ENCODE data around the gene PEAK1. TPM values are rescaled to one million over a fixed set of nuclear protein-coding genes. Genes with fewer than 3 reads are reported as not detected.

The PEAK1 gene
- total and polyA plus RNA-seq, 2 experiments from 2014 or later: 7.8 to 34.1 TPM

DNA sequence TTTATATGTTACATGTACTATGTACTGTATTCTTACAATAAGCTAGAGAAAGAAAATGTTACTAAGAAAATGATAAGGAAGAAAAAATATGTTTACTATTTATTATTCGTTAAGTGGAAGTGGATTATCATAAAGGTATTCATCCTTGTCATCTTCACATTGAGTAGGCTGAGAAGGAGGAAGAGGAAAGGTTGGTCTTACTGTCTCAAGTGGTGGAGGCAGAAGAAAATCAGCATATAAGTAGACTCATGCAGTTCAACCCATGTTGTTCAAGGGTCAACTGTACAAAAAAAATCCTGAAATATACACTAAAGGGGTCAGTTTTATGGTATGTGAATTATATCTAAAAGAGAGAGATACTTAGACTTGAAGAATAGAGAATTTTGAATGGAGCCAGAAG lies 6.5 kb upstream of the PEAK1 start:
- H3K9me2 ChIP-seq (ENCODE audit: insufficient read depth): no peaks in the 10 kb centered on the region
- Mint-ChIP-seq H3K4me1 (peaks cover 32% of the 10 kb centered on the region), H3K36me3 (ENCODE audit: low read depth) (no peaks in the 10 kb centered on the region), H3K27me3 (ENCODE audit: insufficient read depth, low read depth, poor library complexity) (no peaks in the 10 kb centered on the region), H3K27ac (no peak overlapping the region), H3K4me3 (no peak overlapping the region), H3K9me3 (no peaks in the 10 kb centered on the region)
- DNase-seq (ENCODE audit: low spot score) (no peak), ATAC-seq (no peak)
- H3K4me2 ChIP-seq: no peak overlapping the region
- no peak for TF ChIP-seq STAT1 (IDR thresholded peaks at IDR 0.05; ENCODE audit: unreplicated experiment)
- no peak for TF ChIP-seq CREB1 (CRISPR knock-in tag; IDR thresholded peaks at IDR 0.05; ENCODE audit: low read depth)
- no peak for TF ChIP-seq JUNB (IDR thresholded peaks at IDR 0.05; ENCODE audit: unreplicated experiment)
- TF ChIP-seq POLR2AphosphoS5 (IDR thresholded peaks at IDR 0.05; ENCODE audit: low read depth): no peak
- TF ChIP-seq, protein P1, sequence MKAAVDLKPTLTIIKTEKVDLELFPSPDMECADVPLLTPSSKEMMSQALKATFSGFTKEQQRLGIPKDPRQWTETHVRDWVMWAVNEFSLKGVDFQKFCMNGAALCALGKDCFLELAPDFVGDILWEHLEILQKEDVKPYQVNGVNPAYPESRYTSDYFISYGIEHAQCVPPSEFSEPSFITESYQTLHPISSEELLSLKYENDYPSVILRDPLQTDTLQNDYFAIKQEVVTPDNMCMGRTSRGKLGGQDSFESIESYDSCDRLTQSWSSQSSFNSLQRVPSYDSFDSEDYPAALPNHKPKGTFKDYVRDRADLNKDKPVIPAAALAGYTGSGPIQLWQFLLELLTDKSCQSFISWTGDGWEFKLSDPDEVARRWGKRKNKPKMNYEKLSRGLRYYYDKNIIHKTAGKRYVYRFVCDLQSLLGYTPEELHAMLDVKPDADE (IDR thresholded peaks at IDR 0.05): no peak
- TF ChIP-seq ZNF114 (CRISPR knock-in tag; IDR thresholded peaks at IDR 0.05): no peak
- TF ChIP-seq, protein P2, sequence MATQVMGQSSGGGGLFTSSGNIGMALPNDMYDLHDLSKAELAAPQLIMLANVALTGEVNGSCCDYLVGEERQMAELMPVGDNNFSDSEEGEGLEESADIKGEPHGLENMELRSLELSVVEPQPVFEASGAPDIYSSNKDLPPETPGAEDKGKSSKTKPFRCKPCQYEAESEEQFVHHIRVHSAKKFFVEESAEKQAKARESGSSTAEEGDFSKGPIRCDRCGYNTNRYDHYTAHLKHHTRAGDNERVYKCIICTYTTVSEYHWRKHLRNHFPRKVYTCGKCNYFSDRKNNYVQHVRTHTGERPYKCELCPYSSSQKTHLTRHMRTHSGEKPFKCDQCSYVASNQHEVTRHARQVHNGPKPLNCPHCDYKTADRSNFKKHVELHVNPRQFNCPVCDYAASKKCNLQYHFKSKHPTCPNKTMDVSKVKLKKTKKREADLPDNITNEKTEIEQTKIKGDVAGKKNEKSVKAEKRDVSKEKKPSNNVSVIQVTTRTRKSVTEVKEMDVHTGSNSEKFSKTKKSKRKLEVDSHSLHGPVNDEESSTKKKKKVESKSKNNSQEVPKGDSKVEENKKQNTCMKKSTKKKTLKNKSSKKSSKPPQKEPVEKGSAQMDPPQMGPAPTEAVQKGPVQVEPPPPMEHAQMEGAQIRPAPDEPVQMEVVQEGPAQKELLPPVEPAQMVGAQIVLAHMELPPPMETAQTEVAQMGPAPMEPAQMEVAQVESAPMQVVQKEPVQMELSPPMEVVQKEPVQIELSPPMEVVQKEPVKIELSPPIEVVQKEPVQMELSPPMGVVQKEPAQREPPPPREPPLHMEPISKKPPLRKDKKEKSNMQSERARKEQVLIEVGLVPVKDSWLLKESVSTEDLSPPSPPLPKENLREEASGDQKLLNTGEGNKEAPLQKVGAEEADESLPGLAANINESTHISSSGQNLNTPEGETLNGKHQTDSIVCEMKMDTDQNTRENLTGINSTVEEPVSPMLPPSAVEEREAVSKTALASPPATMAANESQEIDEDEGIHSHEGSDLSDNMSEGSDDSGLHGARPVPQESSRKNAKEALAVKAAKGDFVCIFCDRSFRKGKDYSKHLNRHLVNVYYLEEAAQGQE (IDR thresholded peaks at IDR 0.05; ENCODE audit: unreplicated experiment): no peak
- TF ChIP-seq, protein P3, sequence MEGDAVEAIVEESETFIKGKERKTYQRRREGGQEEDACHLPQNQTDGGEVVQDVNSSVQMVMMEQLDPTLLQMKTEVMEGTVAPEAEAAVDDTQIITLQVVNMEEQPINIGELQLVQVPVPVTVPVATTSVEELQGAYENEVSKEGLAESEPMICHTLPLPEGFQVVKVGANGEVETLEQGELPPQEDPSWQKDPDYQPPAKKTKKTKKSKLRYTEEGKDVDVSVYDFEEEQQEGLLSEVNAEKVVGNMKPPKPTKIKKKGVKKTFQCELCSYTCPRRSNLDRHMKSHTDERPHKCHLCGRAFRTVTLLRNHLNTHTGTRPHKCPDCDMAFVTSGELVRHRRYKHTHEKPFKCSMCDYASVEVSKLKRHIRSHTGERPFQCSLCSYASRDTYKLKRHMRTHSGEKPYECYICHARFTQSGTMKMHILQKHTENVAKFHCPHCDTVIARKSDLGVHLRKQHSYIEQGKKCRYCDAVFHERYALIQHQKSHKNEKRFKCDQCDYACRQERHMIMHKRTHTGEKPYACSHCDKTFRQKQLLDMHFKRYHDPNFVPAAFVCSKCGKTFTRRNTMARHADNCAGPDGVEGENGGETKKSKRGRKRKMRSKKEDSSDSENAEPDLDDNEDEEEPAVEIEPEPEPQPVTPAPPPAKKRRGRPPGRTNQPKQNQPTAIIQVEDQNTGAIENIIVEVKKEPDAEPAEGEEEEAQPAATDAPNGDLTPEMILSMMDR (conservative IDR thresholded peaks at IDR 0.05; ENCODE audit: low read depth in 2 of 2): no peak
- TF ChIP-seq ZNF331 (CRISPR knock-in tag; IDR thresholded peaks at IDR 0.05; ENCODE audit: low read depth): no peak
- TF ChIP-seq NANOG (IDR thresholded peaks at IDR 0.05; ENCODE audit: borderline replicate concordance): no peak
- TF ChIP-seq, protein P4, sequence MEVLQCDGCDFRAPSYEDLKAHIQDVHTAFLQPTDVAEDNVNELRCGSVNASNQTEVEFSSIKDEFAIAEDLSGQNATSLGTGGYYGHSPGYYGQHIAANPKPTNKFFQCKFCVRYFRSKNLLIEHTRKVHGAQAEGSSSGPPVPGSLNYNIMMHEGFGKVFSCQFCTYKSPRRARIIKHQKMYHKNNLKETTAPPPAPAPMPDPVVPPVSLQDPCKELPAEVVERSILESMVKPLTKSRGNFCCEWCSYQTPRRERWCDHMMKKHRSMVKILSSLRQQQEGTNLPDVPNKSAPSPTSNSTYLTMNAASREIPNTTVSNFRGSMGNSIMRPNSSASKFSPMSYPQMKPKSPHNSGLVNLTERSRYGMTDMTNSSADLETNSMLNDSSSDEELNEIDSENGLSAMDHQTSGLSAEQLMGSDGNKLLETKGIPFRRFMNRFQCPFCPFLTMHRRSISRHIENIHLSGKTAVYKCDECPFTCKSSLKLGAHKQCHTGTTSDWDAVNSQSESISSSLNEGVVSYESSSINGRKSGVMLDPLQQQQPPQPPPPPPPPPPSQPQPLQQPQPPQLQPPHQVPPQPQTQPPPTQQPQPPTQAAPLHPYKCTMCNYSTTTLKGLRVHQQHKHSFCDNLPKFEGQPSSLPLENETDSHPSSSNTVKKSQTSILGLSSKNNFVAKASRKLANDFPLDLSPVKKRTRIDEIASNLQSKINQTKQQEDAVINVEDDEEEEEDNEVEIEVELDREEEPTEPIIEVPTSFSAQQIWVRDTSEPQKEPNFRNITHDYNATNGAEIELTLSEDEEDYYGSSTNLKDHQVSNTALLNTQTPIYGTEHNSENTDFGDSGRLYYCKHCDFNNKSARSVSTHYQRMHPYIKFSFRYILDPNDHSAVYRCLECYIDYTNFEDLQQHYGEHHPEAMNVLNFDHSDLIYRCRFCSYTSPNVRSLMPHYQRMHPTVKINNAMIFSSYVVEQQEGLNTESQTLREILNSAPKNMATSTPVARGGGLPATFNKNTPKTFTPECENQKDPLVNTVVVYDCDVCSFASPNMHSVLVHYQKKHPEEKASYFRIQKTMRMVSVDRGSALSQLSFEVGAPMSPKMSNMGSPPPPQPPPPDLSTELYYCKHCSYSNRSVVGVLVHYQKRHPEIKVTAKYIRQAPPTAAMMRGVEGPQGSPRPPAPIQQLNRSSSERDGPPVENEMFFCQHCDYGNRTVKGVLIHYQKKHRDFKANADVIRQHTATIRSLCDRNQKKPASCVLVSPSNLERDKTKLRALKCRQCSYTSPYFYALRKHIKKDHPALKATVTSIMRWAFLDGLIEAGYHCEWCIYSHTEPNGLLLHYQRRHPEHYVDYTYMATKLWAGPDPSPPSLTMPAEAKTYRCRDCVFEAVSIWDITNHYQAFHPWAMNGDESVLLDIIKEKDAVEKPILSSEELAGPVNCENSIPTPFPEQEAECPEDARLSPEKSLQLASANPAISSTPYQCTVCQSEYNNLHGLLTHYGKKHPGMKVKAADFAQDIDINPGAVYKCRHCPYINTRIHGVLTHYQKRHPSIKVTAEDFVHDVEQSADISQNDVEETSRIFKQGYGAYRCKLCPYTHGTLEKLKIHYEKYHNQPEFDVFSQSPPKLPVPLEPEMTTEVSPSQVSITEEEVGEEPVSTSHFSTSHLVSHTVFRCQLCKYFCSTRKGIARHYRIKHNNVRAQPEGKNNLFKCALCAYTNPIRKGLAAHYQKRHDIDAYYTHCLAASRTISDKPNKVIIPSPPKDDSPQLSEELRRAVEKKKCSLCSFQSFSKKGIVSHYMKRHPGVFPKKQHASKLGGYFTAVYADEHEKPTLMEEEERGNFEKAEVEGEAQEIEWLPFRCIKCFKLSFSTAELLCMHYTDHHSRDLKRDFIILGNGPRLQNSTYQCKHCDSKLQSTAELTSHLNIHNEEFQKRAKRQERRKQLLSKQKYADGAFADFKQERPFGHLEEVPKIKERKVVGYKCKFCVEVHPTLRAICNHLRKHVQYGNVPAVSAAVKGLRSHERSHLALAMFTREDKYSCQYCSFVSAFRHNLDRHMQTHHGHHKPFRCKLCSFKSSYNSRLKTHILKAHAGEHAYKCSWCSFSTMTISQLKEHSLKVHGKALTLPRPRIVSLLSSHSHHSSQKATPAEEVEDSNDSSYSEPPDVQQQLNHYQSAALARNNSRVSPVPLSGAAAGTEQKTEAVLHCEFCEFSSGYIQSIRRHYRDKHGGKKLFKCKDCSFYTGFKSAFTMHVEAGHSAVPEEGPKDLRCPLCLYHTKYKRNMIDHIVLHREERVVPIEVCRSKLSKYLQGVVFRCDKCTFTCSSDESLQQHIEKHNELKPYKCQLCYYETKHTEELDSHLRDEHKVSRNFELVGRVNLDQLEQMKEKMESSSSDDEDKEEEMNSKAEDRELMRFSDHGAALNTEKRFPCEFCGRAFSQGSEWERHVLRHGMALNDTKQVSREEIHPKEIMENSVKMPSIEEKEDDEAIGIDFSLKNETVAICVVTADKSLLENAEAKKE (CRISPR knock-in tag; IDR thresholded peaks at IDR 0.05): no peak
- TF ChIP-seq EZH2 (IDR thresholded peaks at IDR 0.05; ENCODE audit: low read depth, unreplicated experiment): no peak
- TF ChIP-seq EZH2phosphoT487 (IDR thresholded peaks at IDR 0.05; ENCODE audit: unreplicated experiment): no peak
- H4K20me1 ChIP-seq (replicated peaks; ENCODE audit: insufficient read depth): peaks cover 13% of the 10 kb centered on the region; the same call in 1 of the 2 replicates
- H3K79me2 ChIP-seq (replicated peaks; ENCODE audit: insufficient read depth): peaks cover 95% of the 10 kb centered on the region
- no peaks in the 10 kb centered on the region for H3K27me3 ChIP-seq (ENCODE audit: insufficient read depth)
- H2AFZ ChIP-seq: no peak overlapping the region
- no peak overlapping the region for H3K4me3 ChIP-seq
- H3F3A ChIP-seq (replicated peaks; ENCODE audit: low read depth): no peaks in the 10 kb centered on the region
- peaks cover 17% of the 10 kb centered on the region for H3K4me1 ChIP-seq (ENCODE audit: insufficient read depth)
- H3K36me3 ChIP-seq (ENCODE audit: insufficient read depth): no peaks in the 10 kb centered on the region
- H3K27ac ChIP-seq (ENCODE audit: low read depth): no peak overlapping the region
